Adrenal gland (tissue), 12 donors: ENCODE data around the gene CPOX. TPM values are rescaled to one million over a fixed set of nuclear protein-coding genes. Genes with fewer than 3 reads are reported as not detected.

ENCODE experiments used
- DNase-seq, 7 donors: peaks; one replicate each; pipeline ENCODE4 v3.0.0-alpha.2; 2019 to 2020
- H3K27ac ChIP-seq, 5 donors: fragments of 200-600 bp; sonication (generic) in 4 of 5; 1 replicate in 3 of 5; 2 replicates in 2 of 5; pipeline versions ENCODE4 v1.5.1 to v1.8.0; 2016 to 2020; ENCODE audit warnings: mild to moderate bottlenecking in 1 of 5
- H3K27me3 ChIP-seq: fragments of 200-600 bp; 2 replicates; pipeline ENCODE4 v1.8.0; 2021
- H3K36me3 ChIP-seq, 2 donors: fragments of 200-600 bp; replicated peaks in 1 of 2; 1 replicate in 1 of 2; 2 replicates in 1 of 2; pipeline versions ENCODE4 v1.5.1 to v1.8.0; 2018 to 2022
- H3K4me1 ChIP-seq, 2 donors: fragments of 200-600 bp; replicated peaks in 1 of 2; 1 replicate in 1 of 2; 2 replicates in 1 of 2; pipeline versions ENCODE4 v1.5.1 to v1.8.0; 2018 to 2021
- H3K4me3 ChIP-seq, 4 donors: fragments of 200-600 bp; sonication (generic) in 3 of 4; one replicate each; pipeline ENCODE4 v1.5.1; 2016 to 2018
- H3K9me3 ChIP-seq, 3 donors: fragments of 200-600 bp; sonication (generic) in 1 of 3; replicated peaks in 1 of 3; 1 replicate in 2 of 3; 2 replicates in 1 of 3; pipeline versions ENCODE4 v1.5.1 to v1.8.0; 2016 to 2021
- POLR2A ChIP-seq, 2 donors: fragments of 450-650 bp; IDR thresholded peaks; one replicate each; pipeline ENCODE4 v1.6.1; 2017; ENCODE audit warnings: antibody characterized with exemption in 2 of 2, mild to moderate bottlenecking in 2 of 2, moderate library complexity in 1 of 2
- WGBS, 4 donors: extraction: QIAGEN DNeasy Blood & Tissue Kit in 2 of 4; methylation state at CpG; one replicate each; pipeline versions ENCODE4 v1.1.5 to v1.1.7; 2013 to 2017; 5-methylcytosine and 5-hydroxymethylcytosine counted together
- intact Hi-C, 2 donors: fragments of 100-400 bp; cut with DNase I; formaldehyde crosslinking; loops; one replicate each; pipeline versions ENCODE4 v1.14.1 to v1.15.0; 2022 to 2023
- polyA plus RNA-seq, 3 donors: library from polyadenylated mRNA; stranded (reverse); fragments of 200-250 nt in 2 of 3; fragments of 350-450 nt in 1 of 3; fragmentation: Illumina TruSeq in 1 of 3; extraction: RNeasy Lipid Tissue Mini Kit (QIAGEN cat#74804) in 1 of 3; gene quantifications; one replicate each; pipeline ENCODE4 v1.2.3, GENCODE V29; 2013 to 2014
- total RNA-seq, 9 donors: library from RNA; depleted of rRNA in 4 of 9; stranded (reverse); fragments of >200 nt in 4 of 9; fragments of 120-200 nt in 1 of 9; fragmentation: NEBNext Ultra II Directional in 1 of 9; extraction: Animal tissue kit (Norgen Biotek cat#: 25700) in 1 of 9; gene quantifications; one replicate each; pipeline versions ENCODE4 v1.1.0 to v1.2.4, GENCODE V29; 2013 to 2023
- TF ChIP-seq, protein P1 (sequence below), 6 experiments: fragments of 450-650 bp in 4 of 6; fragments of 200-600 bp in 2 of 6; sonication (generic) in 1 of 6; IDR thresholded peaks; 1 replicate in 5 of 6; 2 replicates in 1 of 6; pipeline versions ENCODE4 v1.5.1 to v1.8.0; 2016 to 2021; ENCODE audit warnings: antibody characterized with exemption in 6 of 6, mild to moderate bottlenecking in 2 of 6, moderate library complexity in 1 of 6
- donor health status: healthy with polysubstance abuse.
- donor health status: Bipolar disorder and iron deficiency.
- donor health status: DM: yes; HTN: yes; CAD: no.
- donor health status: DM: no; HTN: no; CAD: no.
- donor health status: DM: no; HTN: no; CAD: no.
- donor health status: DM: yes; HTN: yes; CAD: no.

The CPOX gene
- total and polyA plus RNA-seq, 12 donors, result 9.0 to 59.8 (median 21.7) TPM

DNA sequence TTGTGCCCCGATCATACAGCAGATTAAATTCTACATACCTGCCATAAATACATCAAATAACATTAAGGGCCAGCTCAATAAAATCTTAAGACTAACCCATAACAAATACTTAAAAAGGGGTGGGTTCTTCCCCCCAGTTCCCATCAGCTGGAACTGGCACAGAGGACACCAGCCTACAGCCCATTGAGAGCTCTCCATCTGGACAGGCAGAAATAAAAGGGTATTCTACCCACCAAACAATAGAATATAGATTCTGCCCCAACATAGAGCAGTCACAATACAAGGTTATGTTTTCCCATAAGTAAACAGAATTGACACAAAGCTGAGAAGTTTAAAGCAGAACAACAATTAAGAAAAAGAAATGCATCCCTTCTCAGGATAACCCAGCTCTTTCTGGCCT is 11.9 kb downstream of the CPOX start:
- TF ChIP-seq POLR2A (IDR thresholded peaks at IDR 0.05), result no peak
- TF ChIP-seq, protein P1, sequence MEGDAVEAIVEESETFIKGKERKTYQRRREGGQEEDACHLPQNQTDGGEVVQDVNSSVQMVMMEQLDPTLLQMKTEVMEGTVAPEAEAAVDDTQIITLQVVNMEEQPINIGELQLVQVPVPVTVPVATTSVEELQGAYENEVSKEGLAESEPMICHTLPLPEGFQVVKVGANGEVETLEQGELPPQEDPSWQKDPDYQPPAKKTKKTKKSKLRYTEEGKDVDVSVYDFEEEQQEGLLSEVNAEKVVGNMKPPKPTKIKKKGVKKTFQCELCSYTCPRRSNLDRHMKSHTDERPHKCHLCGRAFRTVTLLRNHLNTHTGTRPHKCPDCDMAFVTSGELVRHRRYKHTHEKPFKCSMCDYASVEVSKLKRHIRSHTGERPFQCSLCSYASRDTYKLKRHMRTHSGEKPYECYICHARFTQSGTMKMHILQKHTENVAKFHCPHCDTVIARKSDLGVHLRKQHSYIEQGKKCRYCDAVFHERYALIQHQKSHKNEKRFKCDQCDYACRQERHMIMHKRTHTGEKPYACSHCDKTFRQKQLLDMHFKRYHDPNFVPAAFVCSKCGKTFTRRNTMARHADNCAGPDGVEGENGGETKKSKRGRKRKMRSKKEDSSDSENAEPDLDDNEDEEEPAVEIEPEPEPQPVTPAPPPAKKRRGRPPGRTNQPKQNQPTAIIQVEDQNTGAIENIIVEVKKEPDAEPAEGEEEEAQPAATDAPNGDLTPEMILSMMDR (IDR thresholded peaks at IDR 0.05), result no peak
- Histone ChIP-seq H3K27me3 (no peaks in the 10 kb centered on the region), H3K27ac (no peak overlapping the region), H3K36me3 (peaks cover 0 to 38% of the 10 kb centered on the region in 2 donors), H3K9me3 (no peaks in the 10 kb centered on the region), H3K4me3 (no peak overlapping the region), H3K4me1 (no peaks in the 10 kb centered on the region)
- WGBS, 4 donors, result 81 to 100% (median 99%) methylated on average over 1 of the region's 1 CpG
- no peak for DNase-seq
- intact Hi-C loops, result no loop called here

DNA sequence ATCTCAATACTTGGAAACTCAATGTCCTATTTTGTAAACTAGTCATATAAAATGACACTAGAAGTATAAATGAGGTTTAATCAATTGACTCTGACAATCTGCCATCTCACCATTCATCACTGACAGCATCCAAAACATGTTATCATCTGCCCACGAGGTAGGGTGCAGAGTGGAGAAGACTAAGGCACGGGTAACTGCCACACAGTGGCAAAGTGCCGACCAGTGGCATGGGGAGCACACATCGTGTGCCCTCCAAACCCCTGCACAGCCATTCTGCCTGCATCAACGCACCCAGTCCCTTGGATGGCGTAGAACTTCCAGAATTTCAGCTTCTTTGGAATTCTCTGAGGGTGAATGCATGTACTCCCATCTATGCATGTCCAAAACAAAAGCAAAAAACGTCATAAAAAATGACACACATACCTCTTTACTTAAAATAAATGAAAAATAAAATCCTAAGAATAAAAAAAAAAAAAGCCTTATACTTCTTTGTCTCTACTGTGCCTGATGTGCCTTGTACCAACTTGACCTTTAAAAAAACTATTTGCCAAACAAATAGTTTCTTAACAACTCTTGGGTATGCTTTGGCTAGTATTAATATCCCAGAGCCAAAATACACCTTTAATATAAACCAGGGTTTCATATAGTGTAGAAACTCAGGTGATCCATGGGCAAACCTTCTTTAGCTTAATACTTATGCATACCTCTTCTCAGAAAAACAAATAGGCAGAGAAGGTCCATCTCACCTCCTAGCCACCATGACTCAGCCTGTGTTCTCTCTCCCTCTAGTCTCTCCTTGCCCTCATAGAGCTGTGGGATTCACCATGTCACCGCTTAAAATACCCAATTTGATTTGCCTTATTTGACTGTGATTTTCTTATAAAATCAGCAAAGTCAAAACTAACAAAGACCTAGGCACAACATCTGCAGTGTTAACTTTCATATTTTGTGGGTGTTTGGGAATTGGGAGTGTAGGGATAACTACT is 12.7 kb downstream of the CPOX start:
- no peaks in the 10 kb centered on the region for H3K4me1 ChIP-seq
- H3K9me3 ChIP-seq, result no peaks in the 10 kb centered on the region
- DNase-seq, result no peak
- TF ChIP-seq, protein P1 (IDR thresholded peaks at IDR 0.05), result no peak
- no peak for TF ChIP-seq POLR2A (IDR thresholded peaks at IDR 0.05)
- H3K27ac ChIP-seq, result no peak overlapping the region
- H3K4me3 ChIP-seq, result no peak overlapping the region
- H3K36me3 ChIP-seq, result peaks cover 0 to 38% of the 10 kb centered on the region in 2 donors
- intact Hi-C loops, result no loop called here
- no peaks in the 10 kb centered on the region for H3K27me3 ChIP-seq
- WGBS, 4 donors, result 90 to 98% (median 93%) methylated on average over 8 of the region's 8 CpGs

DNA sequence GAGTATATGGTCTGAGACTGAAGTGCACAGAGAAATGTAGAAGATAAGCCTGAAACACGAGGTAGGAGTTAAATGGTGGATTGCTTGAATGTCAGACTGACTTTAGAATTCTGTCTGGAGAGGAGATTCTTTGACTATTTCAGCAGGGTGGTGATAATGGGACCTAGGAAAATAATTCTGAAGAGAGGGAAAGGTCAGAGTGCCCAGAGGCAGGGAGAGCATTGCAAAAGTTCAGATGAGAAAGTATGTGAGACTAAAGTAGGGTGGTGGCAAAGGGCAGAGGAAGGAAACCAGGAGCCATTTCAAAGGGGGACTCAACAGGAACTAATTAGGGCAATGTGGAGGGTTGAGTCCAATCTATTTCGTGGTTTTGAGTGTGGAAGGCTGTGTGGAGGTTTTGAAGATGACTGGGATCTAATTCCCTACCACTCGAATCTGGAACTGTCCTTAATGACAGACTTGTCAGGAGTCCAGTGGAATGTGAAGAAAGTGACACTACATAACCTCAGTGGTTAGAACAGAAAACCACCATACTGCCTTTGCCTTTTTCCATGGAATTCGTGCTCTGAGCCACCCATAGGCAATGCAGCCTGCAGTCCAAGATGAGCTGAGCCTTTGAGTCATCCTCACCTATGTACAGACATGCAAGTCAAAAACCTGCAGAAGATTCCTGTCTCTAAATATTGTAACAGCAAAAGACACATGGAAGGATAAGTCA is 16.1 kb downstream of the CPOX start:
- peaks cover 0 to 32% of the 10 kb centered on the region in 2 donors for H3K36me3 ChIP-seq
- no peaks in the 10 kb centered on the region for H3K27me3 ChIP-seq
- H3K9me3 ChIP-seq, result no peaks in the 10 kb centered on the region
- 80 to 93% (median 83%) methylated on average over 4 of the region's 4 CpGs for WGBS, 4 donors
- no peaks in the 10 kb centered on the region for H3K4me1 ChIP-seq
- no peak overlapping the region for H3K4me3 ChIP-seq
- TF ChIP-seq, protein P1 (IDR thresholded peaks at IDR 0.05), result no peak
- no peak for TF ChIP-seq POLR2A (IDR thresholded peaks at IDR 0.05)
- DNase-seq, result no peak
- intact Hi-C loops, result no loop called here
- no peak overlapping the region for H3K27ac ChIP-seq

DNA sequence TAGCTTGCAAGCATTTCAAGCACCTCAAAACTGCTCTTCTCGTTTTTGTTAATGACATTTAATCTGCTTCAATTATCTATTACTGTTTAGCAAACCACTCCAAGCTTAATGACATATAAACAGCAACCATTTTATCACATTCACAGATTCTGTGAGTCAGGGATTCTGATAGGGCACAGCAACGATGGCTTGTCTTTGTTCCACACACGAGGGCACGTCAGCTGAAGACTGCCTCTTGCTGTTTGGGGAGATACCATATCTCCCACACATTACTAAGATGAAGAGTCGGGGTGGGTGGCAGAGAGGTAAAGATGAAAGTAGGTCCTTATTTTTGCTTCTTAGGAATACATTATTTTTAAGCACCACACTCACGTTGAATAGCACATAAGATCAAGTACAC is 19.3 kb downstream of the CPOX start:
- TF ChIP-seq, protein P1 (IDR thresholded peaks at IDR 0.05), result no peak
- DNase-seq, result no peak
- Histone ChIP-seq H3K9me3 (no peaks in the 10 kb centered on the region), H3K4me3 (no peak overlapping the region), H3K4me1 (no peaks in the 10 kb centered on the region), H3K36me3 (peaks cover 0 to 18% of the 10 kb centered on the region in 2 donors), H3K27ac (no peak overlapping the region), H3K27me3 (no peaks in the 10 kb centered on the region)
- WGBS, 4 donors, result 80 to 86% (median 84%) methylated on average over 6 of the region's 6 CpGs
- intact Hi-C loops, result no loop called here
